Neuronal stem cell (in vitro differentiated cells): ENCODE measurements around the gene FAM98C.

ENCODE experiments used
- DNase-seq: peaks from one replicate; pipeline ENCODE4 v3.0.0-alpha.2; 2013; ENCODE audit warnings: low spot score
- H2AFZ ChIP-seq: one replicate; pipeline ENCODE4 v1.6.1; 2013; ENCODE audit warnings: mild to moderate bottlenecking, low read length, inconsistent platforms
- H2AK5ac ChIP-seq: 2 replicates; pipeline ENCODE4 v1.6.1; 2013; ENCODE audit warnings: low read depth, mild to moderate bottlenecking, inconsistent platforms, low read length, moderate library complexity, mixed read lengths
- H2BK120ac ChIP-seq: 2 replicates; pipeline ENCODE4 v1.6.1; 2013; ENCODE audit warnings: low read depth, mild to moderate bottlenecking, inconsistent platforms, low read length, moderate library complexity, mixed read lengths
- H2BK12ac ChIP-seq: one replicate; pipeline ENCODE4 v1.6.1; 2013; ENCODE audit warnings: low read length, inconsistent platforms
- H2BK15ac ChIP-seq: 2 replicates; pipeline ENCODE4 v1.6.1; 2013; ENCODE audit warnings: mild to moderate bottlenecking, low read length, inconsistent platforms, mixed read lengths
- H2BK5ac ChIP-seq: one replicate; pipeline ENCODE4 v1.6.1; 2013; ENCODE audit warnings: inconsistent platforms, mild to moderate bottlenecking, low read length, moderate library complexity
- H3K14ac ChIP-seq: one replicate; pipeline ENCODE4 v1.6.1; 2013; ENCODE audit warnings: low read length, inconsistent platforms
- H3K18ac ChIP-seq: 2 replicates; pipeline ENCODE4 v1.6.1; 2013; ENCODE audit warnings: low read length, inconsistent platforms
- H3K23ac ChIP-seq: 2 replicates; pipeline ENCODE4 v1.6.1; 2013; ENCODE audit warnings: low read depth, mild to moderate bottlenecking, mixed read lengths, low read length, inconsistent platforms; ENCODE audit not compliant: poor library complexity
- H3K27ac ChIP-seq: replicated peaks from 3 replicates; pipeline ENCODE4 v1.5.1; 2013; ENCODE audit warnings: low read length, inconsistent platforms
- H3K27me3 ChIP-seq, 3 experiments: 2 replicates each; pipeline ENCODE4 v1.6.1; 2013; ENCODE audit warnings: low read length in 3 of 3, mild to moderate bottlenecking in 2 of 3, inconsistent platforms in 1 of 3, low read depth in 1 of 3, mixed read lengths in 1 of 3, moderate library complexity in 1 of 3; ENCODE audit not compliant: control insufficient read depth in 3 of 3, insufficient read depth in 3 of 3
- H3K36me3 ChIP-seq, 2 donors: replicated peaks in 1 of 2; 2 replicates each; pipeline ENCODE4 v1.6.1; 2013; ENCODE audit warnings: low read length in 2 of 2; ENCODE audit not compliant: control insufficient read depth in 2 of 2, insufficient read depth in 2 of 2
- H3K4ac ChIP-seq: 2 replicates; pipeline ENCODE4 v1.6.1; 2013; ENCODE audit warnings: inconsistent platforms, mild to moderate bottlenecking, low read length, moderate library complexity
- H3K4me1 ChIP-seq, 2 donors: 1 replicate in 1 of 2; 2 replicates in 1 of 2; pipeline ENCODE4 v1.6.1; 2013; ENCODE audit warnings: low read length in 2 of 2, low read depth in 1 of 2; ENCODE audit not compliant: control insufficient read depth in 2 of 2, insufficient read depth in 1 of 2
- H3K4me2 ChIP-seq: one replicate; pipeline ENCODE4 v1.6.1; 2013; ENCODE audit warnings: mild to moderate bottlenecking, low read length, inconsistent platforms; ENCODE audit not compliant: insufficient read depth, poor library complexity, severe bottlenecking
- H3K4me3 ChIP-seq, 2 donors: 2 replicates each; pipeline ENCODE4 v1.5.1; 2013; ENCODE audit warnings: low read length in 2 of 2, mild to moderate bottlenecking in 2 of 2, inconsistent platforms in 1 of 2, moderate library complexity in 1 of 2
- H3K79me1 ChIP-seq: one replicate; pipeline ENCODE4 v1.6.1; 2013; ENCODE audit warnings: low read depth, mild to moderate bottlenecking, inconsistent platforms, low read length, moderate library complexity
- H3K9ac ChIP-seq: one replicate; pipeline ENCODE4 v1.6.1; 2013; ENCODE audit warnings: mild to moderate bottlenecking, low read depth, low read length, inconsistent platforms; ENCODE audit not compliant: poor library complexity
- H3K9me3 ChIP-seq, 2 donors: replicated peaks in 1 of 2; 2 replicates each; pipeline versions ENCODE3 to v1.6.1; 2013; ENCODE audit warnings: low read length in 2 of 2, mild to moderate bottlenecking in 2 of 2, inconsistent platforms in 1 of 2, low read depth in 1 of 2, mixed read lengths in 1 of 2, moderate library complexity in 1 of 2; ENCODE audit not compliant: control insufficient read depth in 2 of 2, insufficient read depth in 1 of 2
- H4K8ac ChIP-seq: one replicate; pipeline ENCODE4 v1.6.1; 2013; ENCODE audit warnings: low read depth, mild to moderate bottlenecking, inconsistent platforms, low read length, moderate library complexity
- H4K91ac ChIP-seq: one replicate; pipeline ENCODE4 v1.6.1; 2013; ENCODE audit warnings: low read length, low read depth, mild to moderate bottlenecking, inconsistent platforms; ENCODE audit not compliant: poor library complexity
- WGBS, 2 donors: extraction: QIAGEN DNeasy Blood & Tissue Kit; methylation state at CpG; one replicate each; pipeline ENCODE4 v1.1.7; 2013; ENCODE audit warnings: missing lambda C conversion rate in 2 of 2, mixed read lengths in 1 of 2; ENCODE audit not compliant: insufficient read length in 2 of 2, insufficient replicate concordance in 1 of 2; ENCODE audit errors: extremely low coverage in 2 of 2; 5-methylcytosine and 5-hydroxymethylcytosine counted together

FAM98C gene

GRCh38 chr19:38451629-38452028, 48.7 kb downstream of the FAM98C start:
- no peak overlapping the region for H3K27ac ChIP-seq
- no peaks in the 10 kb centered on the region for H3K4me1 ChIP-seq
- no peak overlapping the region for H4K91ac ChIP-seq
- H2BK15ac ChIP-seq = no peak overlapping the region
- H3K4me3 ChIP-seq = no peak overlapping the region
- H2BK12ac ChIP-seq = no peak overlapping the region
- H3K9ac ChIP-seq = peak overlapping the region; percentile 21
- no peaks in the 10 kb centered on the region for H3K27me3 ChIP-seq
- no peaks in the 10 kb centered on the region for H3K9me3 ChIP-seq
- H3K36me3 ChIP-seq = no peaks in the 10 kb centered on the region
- DNase-seq = no peak
- no peak overlapping the region for H4K8ac ChIP-seq
- peak overlapping the region; percentile 89 for H3K14ac ChIP-seq
- H3K4ac ChIP-seq = no peak overlapping the region
- no peaks in the 10 kb centered on the region for H3K79me1 ChIP-seq
- no peak overlapping the region for H2BK120ac ChIP-seq
- H3K18ac ChIP-seq = no peak overlapping the region
- WGBS, 2 donors = no CpG with 5 or more reads among the region's 9 CpGs
- no peak overlapping the region for H2AK5ac ChIP-seq
- no peak overlapping the region for H3K4me2 ChIP-seq
- H2AFZ ChIP-seq = no peak overlapping the region
- H3K23ac ChIP-seq = peak overlapping the region; percentile 55
- H2BK5ac ChIP-seq = no peak overlapping the region

- no CpG with 5 or more reads among the region's 45 CpGs for WGBS, 2 donors
- Histone ChIP-seq H2BK15ac (no peak overlapping the region), H3K36me3 (no peaks in the 10 kb centered on the region), H3K27ac (no peak overlapping the region), H3K23ac (no peak overlapping the region), H3K4ac (peak overlapping the region; percentile 38), H3K27me3 (no peaks in the 10 kb centered on the region), H3K18ac (peak overlapping the region; percentile 27), H3K14ac (no peak overlapping the region), H3K4me2 (no peak overlapping the region), H3K9me3 (no peaks in the 10 kb centered on the region), H4K8ac (no peak overlapping the region), H3K4me3 (no peak overlapping the region), H2BK5ac (no peak overlapping the region), H3K79me1 (no peaks in the 10 kb centered on the region), H3K9ac (peak overlapping the region; percentile 34), H4K91ac (no peak overlapping the region), H2AFZ (no peak overlapping the region), H3K4me1 (no peaks in the 10 kb centered on the region), H2BK120ac (no peak overlapping the region), H2BK12ac (no peak overlapping the region), H2AK5ac (no peak overlapping the region)
- DNase-seq = no peak
Measured at GRCh38 chr19:38452430-38453366, 49.8 kb downstream of the FAM98C start.

- Histone ChIP-seq H3K4ac (no peak overlapping the region), H2BK5ac (no peak overlapping the region), H3K27ac (no peak overlapping the region), H4K8ac (no peak overlapping the region), H3K18ac (no peak overlapping the region), H2BK12ac (no peak overlapping the region), H3K9ac (no peak overlapping the region), H2AK5ac (no peak overlapping the region), H2BK120ac (no peak overlapping the region), H3K4me2 (no peak overlapping the region), H3K4me3 (no peak overlapping the region), H2BK15ac (no peak overlapping the region), H4K91ac (no peak overlapping the region), H3K27me3 (no peaks in the 10 kb centered on the region), H3K36me3 (no peaks in the 10 kb centered on the region), H2AFZ (no peak overlapping the region), H3K4me1 (no peaks in the 10 kb centered on the region), H3K9me3 (no peaks in the 10 kb centered on the region), H3K14ac (no peak overlapping the region), H3K79me1 (no peaks in the 10 kb centered on the region), H3K23ac (no peak overlapping the region)
- WGBS, 2 donors = no CpG with 5 or more reads among the region's 3 CpGs
- DNase-seq = no peak
Measured at GRCh38 chr19:38453596-38453995, 50.7 kb downstream of the FAM98C start.

- Histone ChIP-seq H2BK12ac (no peak overlapping the region), H3K4ac (no peak overlapping the region), H3K4me2 (no peak overlapping the region), H3K9ac (no peak overlapping the region), H4K91ac (no peak overlapping the region), H3K4me1 (no peaks in the 10 kb centered on the region), H2AK5ac (no peak overlapping the region), H3K27me3 (no peaks in the 10 kb centered on the region), H3K9me3 (no peaks in the 10 kb centered on the region), H3K23ac (no peak overlapping the region), H3K79me1 (no peaks in the 10 kb centered on the region), H2BK5ac (no peak overlapping the region), H2BK120ac (no peak overlapping the region), H3K18ac (no peak overlapping the region), H3K14ac (no peak overlapping the region), H3K4me3 (no peak overlapping the region), H2BK15ac (no peak overlapping the region), H3K36me3 (no peaks in the 10 kb centered on the region), H2AFZ (no peak overlapping the region), H4K8ac (no peak overlapping the region), H3K27ac (no peak overlapping the region)
- no peak for DNase-seq
- WGBS, 2 donors = no CpG with 5 or more reads among the region's 4 CpGs
Measured at GRCh38 chr19:38455031-38455430, 52.1 kb downstream of the FAM98C start.
